AG04450 (cell line): ENCODE measurements around the gene BIRC2. TPM values are rescaled to one million over a fixed set of nuclear protein-coding genes. Genes with fewer than 3 reads are reported as not detected.

Source experiments
- CTCF ChIA-PET: fragments of 300-600, 350-600 bp; formaldehyde crosslinking; extraction: SDS; loops from one replicate; lab custom pipeline; 2022; ENCODE audit warnings: antibody characterized with exemption, inconsistent platforms; lab: Charles Lee
- POLR2A ChIA-PET: fragments of 350-600 bp; formaldehyde crosslinking; extraction: SDS; loops from one replicate; lab custom pipeline; 2021; ENCODE audit warnings: antibody characterized with exemption, inconsistent platforms; lab: Yijun Ruan, JAX
- DNase-seq: peaks from one replicate; pipeline ENCODE4 v3.0.0-alpha.2; 2011; ENCODE audit warnings: low read depth, low spot score
- H3K27ac ChIP-seq: one replicate; pipeline ENCODE4 v1.5.1; 2012; ENCODE audit warnings: low read depth, low read length, control low read depth
- H3K27me3 ChIP-seq: one replicate; pipeline ENCODE4 v1.6.0; 2012; ENCODE audit warnings: low read length; ENCODE audit not compliant: control insufficient read depth, insufficient read depth
- H3K4me3 ChIP-seq: 2 replicates; pipeline ENCODE4 v1.5.1; 2011; ENCODE audit warnings: mild to moderate bottlenecking, low read depth, low read length, control low read depth
- H3K9me3 ChIP-seq: 2 replicates; pipeline ENCODE4 v1.5.1; 2012; ENCODE audit warnings: low read length; ENCODE audit not compliant: control insufficient read depth, insufficient read depth
- polyA plus RNA-seq: library from polyadenylated mRNA; depleted of rRNA; stranded (reverse); fragments of >200 nt; gene quantifications from 2 replicates; pipeline ENCODE4 v1.2.3, GENCODE V29; 2011
- TF ChIP-seq, protein P1 (sequence below): IDR thresholded peaks from 2 replicates; pipeline ENCODE4 v1.5.1; 2011; ENCODE audit warnings: low read depth, low read length, control low read depth, inconsistent platforms

Gene BIRC2
- polyA plus RNA-seq, 1 experiment: 64.3 TPM

- no peak for DNase-seq
- POLR2A ChIA-PET: no interaction called here
- Histone ChIP-seq H3K4me3 (no peak overlapping the region), H3K9me3 (peaks cover 10% of the 10 kb centered on the region), H3K27me3 (no peaks in the 10 kb centered on the region), H3K27ac (no peak overlapping the region)
- CTCF ChIA-PET: interaction anchor here (0.6 to 1.6 kb wide), 4 partner anchors 13 to 38 kb away, joined by 3 to 5 read pairs (median 4); no protein-coding TSS in a partner anchor
- TF ChIP-seq, protein P1, sequence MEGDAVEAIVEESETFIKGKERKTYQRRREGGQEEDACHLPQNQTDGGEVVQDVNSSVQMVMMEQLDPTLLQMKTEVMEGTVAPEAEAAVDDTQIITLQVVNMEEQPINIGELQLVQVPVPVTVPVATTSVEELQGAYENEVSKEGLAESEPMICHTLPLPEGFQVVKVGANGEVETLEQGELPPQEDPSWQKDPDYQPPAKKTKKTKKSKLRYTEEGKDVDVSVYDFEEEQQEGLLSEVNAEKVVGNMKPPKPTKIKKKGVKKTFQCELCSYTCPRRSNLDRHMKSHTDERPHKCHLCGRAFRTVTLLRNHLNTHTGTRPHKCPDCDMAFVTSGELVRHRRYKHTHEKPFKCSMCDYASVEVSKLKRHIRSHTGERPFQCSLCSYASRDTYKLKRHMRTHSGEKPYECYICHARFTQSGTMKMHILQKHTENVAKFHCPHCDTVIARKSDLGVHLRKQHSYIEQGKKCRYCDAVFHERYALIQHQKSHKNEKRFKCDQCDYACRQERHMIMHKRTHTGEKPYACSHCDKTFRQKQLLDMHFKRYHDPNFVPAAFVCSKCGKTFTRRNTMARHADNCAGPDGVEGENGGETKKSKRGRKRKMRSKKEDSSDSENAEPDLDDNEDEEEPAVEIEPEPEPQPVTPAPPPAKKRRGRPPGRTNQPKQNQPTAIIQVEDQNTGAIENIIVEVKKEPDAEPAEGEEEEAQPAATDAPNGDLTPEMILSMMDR: no peak
Measured at GRCh38 chr11:102306048-102306597, 40.9 kb upstream of the BIRC2 start.

GRCh38 chr11:102306817-102307726, 39.9 kb upstream of the BIRC2 start:
- H3K4me3 ChIP-seq: no peak overlapping the region
- no peak for DNase-seq
- H3K27ac ChIP-seq: no peak overlapping the region
- H3K27me3 ChIP-seq: no peaks in the 10 kb centered on the region
- ChIA-PET POLR2A (no interaction called here), CTCF (interaction anchor here (0.6 to 1.1 kb wide), 4 partner anchors 15 to 37 kb away, joined by 3 to 5 read pairs (median 4); no protein-coding TSS in a partner anchor)
- TF ChIP-seq, protein P1: no peak
- peaks cover 10% of the 10 kb centered on the region for H3K9me3 ChIP-seq

DNA sequence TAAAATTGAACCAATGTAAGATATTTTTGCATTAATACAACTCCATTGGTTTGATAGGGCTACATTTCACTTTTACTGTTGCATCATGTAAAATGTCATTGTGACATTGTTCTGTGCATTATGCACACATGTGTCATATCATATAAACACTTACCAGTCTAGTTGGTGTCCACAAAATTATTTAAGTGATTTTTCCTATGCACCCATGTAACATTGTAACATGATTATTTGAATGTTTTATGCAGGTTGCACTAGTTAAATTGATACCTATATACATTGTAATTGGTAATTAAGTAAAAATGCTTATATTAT, 39.3 kb upstream of the BIRC2 start:
- peaks cover 5% of the 10 kb centered on the region for H3K9me3 ChIP-seq
- POLR2A ChIA-PET: no interaction called here
- H3K27ac ChIP-seq: no peak overlapping the region
- no peaks in the 10 kb centered on the region for H3K27me3 ChIP-seq
- DNase-seq: no peak
- CTCF ChIA-PET: interaction anchor here (0.6 to 1.0 kb wide), 2 partner anchors 16 to 19 kb away, joined by 5 read pairs; no protein-coding TSS in a partner anchor
- TF ChIP-seq, protein P1: no peak
- H3K4me3 ChIP-seq: no peak overlapping the region

DNA sequence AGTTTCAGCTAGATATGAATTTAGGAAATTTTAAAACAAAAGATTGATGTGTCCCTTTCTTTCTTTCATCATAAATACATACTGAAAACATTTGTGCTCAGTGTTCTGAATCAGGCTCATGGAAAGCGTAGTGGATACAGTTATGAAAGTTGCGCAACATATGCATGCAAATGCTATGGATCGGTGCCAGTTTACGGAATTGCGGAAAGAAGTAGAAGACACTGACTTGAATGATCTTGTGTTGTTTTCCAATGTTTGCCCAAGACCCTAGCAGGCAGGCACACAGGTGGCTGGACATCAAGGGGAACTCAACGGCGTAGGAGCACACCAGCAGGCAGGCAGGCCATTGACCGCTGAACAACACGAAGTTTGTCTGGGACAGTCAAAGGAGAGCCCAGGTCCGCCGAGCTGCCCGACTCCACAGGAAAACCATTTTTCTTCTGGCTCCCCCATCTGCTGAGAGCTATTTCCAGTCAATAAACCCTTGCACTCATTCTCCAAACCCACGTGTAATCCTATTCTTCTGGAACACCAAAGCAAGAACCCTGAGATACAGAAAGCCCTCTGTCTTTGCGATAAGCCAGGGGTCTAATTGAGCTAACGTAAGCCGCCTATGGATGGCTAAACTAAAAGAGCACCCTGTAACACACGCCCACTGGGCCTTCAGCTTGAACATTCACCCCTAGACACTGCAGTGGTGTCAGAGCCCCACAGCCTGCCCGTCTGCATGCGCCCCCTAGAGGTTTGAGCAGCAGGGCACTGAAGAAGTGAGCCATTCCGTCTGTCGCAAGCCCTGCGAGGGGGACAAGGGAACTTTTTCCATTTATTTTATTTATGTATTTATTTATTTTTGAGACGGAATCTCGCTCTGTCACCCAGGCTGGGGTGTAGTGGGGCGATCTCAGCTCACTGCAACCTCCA, 37.1 kb upstream of the BIRC2 start:
- CTCF ChIA-PET: interaction anchor here (1.9 kb wide), 1 partner anchor 22 kb away, joined by 7 read pairs; no protein-coding TSS in a partner anchor
- Histone ChIP-seq H3K4me3 (no peak overlapping the region), H3K9me3 (peaks cover 3% of the 10 kb centered on the region; the same call in 1 of the 2 replicates), H3K27ac (no peak overlapping the region), H3K27me3 (no peaks in the 10 kb centered on the region)
- DNase-seq: no peak
- TF ChIP-seq, protein P1: no peak
- POLR2A ChIA-PET: no interaction called here
